GM12875 (cell line): Measurements from ENCODE around the gene KLK7.
"Not testable (repeated sequence)": the region's sequence is repeated elsewhere in the genome, so short reads cannot be mapped to it uniquely, and the experiment has no call there.

ENCODE experiments used
- H3K4me3 ChIP-seq: one replicate; pipeline ENCODE4 v1.5.1; 2011; ENCODE audit warnings: low read depth, low read length, control low read depth
- CTCF ChIP-seq: IDR thresholded peaks from 2 replicates; pipeline ENCODE4 v1.5.1; 2011; ENCODE audit warnings: low read depth, mild to moderate bottlenecking, control low read depth, inconsistent platforms, low read length, moderate library complexity, borderline replicate concordance; ENCODE audit not compliant: insufficient read depth

The KLK7 gene

GRCh38 chr19:50978772-50979390 is 4.8 kb downstream of the KLK7 start:
- no peak overlapping the region for H3K4me3 ChIP-seq

GRCh38 chr19:50977626-50978025 is 6.1 kb downstream of the KLK7 start:
- no peak overlapping the region for H3K4me3 ChIP-seq
- no peak for TF ChIP-seq CTCF

More at GRCh38 chr19:50978772-50979390, 4.8 kb downstream of the KLK7 start:
- no peak for TF ChIP-seq CTCF

GRCh38 chr19:50975766-50976165 is 8.0 kb downstream of the KLK7 start:
- no peak for TF ChIP-seq CTCF
- H3K4me3 ChIP-seq: no peak overlapping the region

- TF ChIP-seq CTCF: no peak
- H3K4me3 ChIP-seq: no peak overlapping the region
These were observed 8.8 kb downstream of the KLK7 start for GRCh38 chr19:50974702-50975556.

GRCh38 chr19:50972795-50973376 is 10.8 kb downstream of the KLK7 start:
- TF ChIP-seq CTCF: no peak
- H3K4me3 ChIP-seq: no peak overlapping the region

- H3K4me3 ChIP-seq: not testable (repeated sequence)
These were observed 13.9 kb downstream of the KLK7 start for GRCh38 chr19:50969810-50970209.

- TF ChIP-seq CTCF: no peak
- H3K4me3 ChIP-seq: no peak within 1 kb of the TSS
These were observed 14.3 kb downstream of the KLK7 start, which contains the start of gene KLK6 for GRCh38 chr19:50969413-50969760. KLK6 (minus strand) TSS chr19:50969591; CDS start chr19:50968104, 1,487 bp downstream.
